Panc1 (cell line): ENCODE results near the gene OR6C4. TPM values are rescaled to one million over a fixed set of nuclear protein-coding genes. Genes with fewer than 3 reads are reported as not detected.

Source experiments
- ATAC-seq: fragments of 200-7000 bp; cut with Tn5 transposase; 2 replicates; pipeline ENCODE4 v1.9.1; 2020; ENCODE audit warnings: mild to moderate bottlenecking, moderate library complexity
- Bru-seq: library from RNA; stranded (reverse); fragments of 400-500 nt; gene quantifications from one replicate; lab custom pipeline; 2021; lab: Mats Ljungman, UMichigan
- BruChase-seq, 2 experiments: library from RNA; stranded (reverse); fragments of 400-500 nt; gene quantifications; one replicate each; lab custom pipeline; 2021; lab: Mats Ljungman, UMichigan
- BruUV-seq: library from RNA; stranded (reverse); fragments of 400-500 nt; replicated peaks from 2 replicates; lab custom pipeline; 2021; lab: Mats Ljungman, UMichigan
- CTCF ChIA-PET: fragments of 300-600 bp; sonication (Branson Sonifier 250); formaldehyde crosslinking; loops from one replicate; lab custom pipeline; 2022; ENCODE audit warnings: antibody characterized with exemption; lab: Charles Lee
- POLR2A ChIA-PET: fragments of 300-600 bp; sonication (Branson Sonifier 250); formaldehyde crosslinking; loops from one replicate; lab custom pipeline; 2022; ENCODE audit warnings: antibody characterized with exemption; lab: Charles Lee
- DNase-seq: peaks from one replicate; pipeline ENCODE4 v3.0.0-alpha.2; 2010; ENCODE audit warnings: low read depth, low spot score
- H3K27ac ChIP-seq: 2 replicates; pipeline ENCODE4 v1.5.1; 2011; ENCODE audit warnings: mild to moderate bottlenecking, low read length, inconsistent platforms
- H3K27me3 ChIP-seq: fragments of 200-500 bp; sonication (Bioruptor generic); 2 replicates; pipeline ENCODE4 v1.6.0; 2014; ENCODE audit warnings: low read length, inconsistent platforms; ENCODE audit not compliant: control insufficient read depth, insufficient read depth
- H3K36me3 ChIP-seq: fragments of 200-500 bp; sonication (Bioruptor generic); 2 replicates; pipeline ENCODE4 v1.5.1; 2014; ENCODE audit warnings: inconsistent platforms, mild to moderate bottlenecking, low read length, moderate library complexity; ENCODE audit not compliant: control insufficient read depth, insufficient read depth
- H3K4me1 ChIP-seq: 2 replicates; pipeline ENCODE4 v1.5.1; 2011; ENCODE audit warnings: inconsistent platforms, mild to moderate bottlenecking, low read length, moderate library complexity; ENCODE audit not compliant: control insufficient read depth, insufficient read depth
- H3K4me3 ChIP-seq, 2 experiments: 2 replicates each; pipeline ENCODE4 v1.5.1; 2011 to 2012; ENCODE audit warnings: low read depth in 2 of 2, low read length in 2 of 2, mild to moderate bottlenecking in 2 of 2, inconsistent platforms in 1 of 2, moderate library complexity in 1 of 2
- H3K9me3 ChIP-seq: fragments of 200-500 bp; sonication (Bioruptor generic); 2 replicates; pipeline ENCODE4 v1.5.1; 2014; ENCODE audit warnings: low read depth, mild to moderate bottlenecking, inconsistent platforms, low read length, moderate library complexity; ENCODE audit not compliant: control insufficient read depth, insufficient read depth
- POLR2AphosphoS5 ChIP-seq: IDR thresholded peaks from 2 replicates; pipeline ENCODE4 v1.6.1; 2012; ENCODE audit warnings: mild to moderate bottlenecking, low read depth, low read length, moderate library complexity
- SIN3A ChIP-seq: IDR thresholded peaks from 2 replicates; pipeline ENCODE4 v1.6.1; 2012; ENCODE audit warnings: low read depth, mild to moderate bottlenecking, low read length, moderate library complexity, borderline replicate concordance; ENCODE audit not compliant: insufficient read depth
- TCF7L2 ChIP-seq: IDR thresholded peaks from 2 replicates; pipeline ENCODE4 v1.6.1; 2011; ENCODE audit warnings: mild to moderate bottlenecking, low read depth, low read length, inconsistent platforms
- in situ Hi-C: cut with HindIII; loops from 2 replicates; pipeline ENCODE4 v1.10.0; 2016; ENCODE audit warnings: low sequenced_read_pairs, low pct_unique_long_range_greater_than_20kb
- intact Hi-C: fragments of 100-400 bp; cut with micrococcal nuclease; formaldehyde crosslinking; loops from one replicate; pipeline ENCODE4 v1.10.0; 2022; ENCODE audit not compliant: unreplicated experiment
- long read RNA-seq: library from polyadenylated mRNA; unstranded; transcript quantifications from one replicate; pipeline ENCODE4 v2.0.0, GENCODE V29; 2021; ENCODE audit not compliant: unreplicated experiment
- polyA plus RNA-seq: library from polyadenylated mRNA; unstranded; fragments of >200 nt; gene quantifications from one replicate; pipeline ENCODE4 v1.2.1, GENCODE V29; 2012; ENCODE audit warnings: missing spikeins; ENCODE audit not compliant: insufficient read length
- total RNA-seq: library from RNA; stranded (reverse); gene quantifications from one replicate; pipeline ENCODE4 v1.2.1, GENCODE V29; 2021; ENCODE audit not compliant: unreplicated experiment
- TF ChIP-seq, protein P1 (sequence below), 2 experiments: IDR thresholded peaks; 2 replicates each; pipeline ENCODE4 v1.6.1; 2011 to 2012; ENCODE audit warnings: low read depth in 2 of 2, control low read depth in 1 of 2, low read length in 1 of 2, mild to moderate bottlenecking in 1 of 2, moderate library complexity in 1 of 2; ENCODE audit not compliant: insufficient read depth in 1 of 2
- TF ChIP-seq, protein P2 (sequence below): fragments of 450-650 bp; IDR thresholded peaks from 2 replicates; pipeline ENCODE4 v1.5.1; 2017; ENCODE audit warnings: mild to moderate bottlenecking

The OR6C4 gene
- total RNA-seq (not detected), Bru-seq, nascent RNA (not detected), BruChase-seq, experiment 1, labeled RNA remaining after a 2-hour chase (not detected), BruChase-seq, experiment 2, labeled RNA remaining after a 6-hour chase (not detected)
- polyA plus RNA-seq: not detected
- long read RNA-seq: 0 reads

- H3K27ac ChIP-seq: no peak within 1 kb of the TSS
- CTCF ChIA-PET: no interaction called here
- TF ChIP-seq, protein P1, sequence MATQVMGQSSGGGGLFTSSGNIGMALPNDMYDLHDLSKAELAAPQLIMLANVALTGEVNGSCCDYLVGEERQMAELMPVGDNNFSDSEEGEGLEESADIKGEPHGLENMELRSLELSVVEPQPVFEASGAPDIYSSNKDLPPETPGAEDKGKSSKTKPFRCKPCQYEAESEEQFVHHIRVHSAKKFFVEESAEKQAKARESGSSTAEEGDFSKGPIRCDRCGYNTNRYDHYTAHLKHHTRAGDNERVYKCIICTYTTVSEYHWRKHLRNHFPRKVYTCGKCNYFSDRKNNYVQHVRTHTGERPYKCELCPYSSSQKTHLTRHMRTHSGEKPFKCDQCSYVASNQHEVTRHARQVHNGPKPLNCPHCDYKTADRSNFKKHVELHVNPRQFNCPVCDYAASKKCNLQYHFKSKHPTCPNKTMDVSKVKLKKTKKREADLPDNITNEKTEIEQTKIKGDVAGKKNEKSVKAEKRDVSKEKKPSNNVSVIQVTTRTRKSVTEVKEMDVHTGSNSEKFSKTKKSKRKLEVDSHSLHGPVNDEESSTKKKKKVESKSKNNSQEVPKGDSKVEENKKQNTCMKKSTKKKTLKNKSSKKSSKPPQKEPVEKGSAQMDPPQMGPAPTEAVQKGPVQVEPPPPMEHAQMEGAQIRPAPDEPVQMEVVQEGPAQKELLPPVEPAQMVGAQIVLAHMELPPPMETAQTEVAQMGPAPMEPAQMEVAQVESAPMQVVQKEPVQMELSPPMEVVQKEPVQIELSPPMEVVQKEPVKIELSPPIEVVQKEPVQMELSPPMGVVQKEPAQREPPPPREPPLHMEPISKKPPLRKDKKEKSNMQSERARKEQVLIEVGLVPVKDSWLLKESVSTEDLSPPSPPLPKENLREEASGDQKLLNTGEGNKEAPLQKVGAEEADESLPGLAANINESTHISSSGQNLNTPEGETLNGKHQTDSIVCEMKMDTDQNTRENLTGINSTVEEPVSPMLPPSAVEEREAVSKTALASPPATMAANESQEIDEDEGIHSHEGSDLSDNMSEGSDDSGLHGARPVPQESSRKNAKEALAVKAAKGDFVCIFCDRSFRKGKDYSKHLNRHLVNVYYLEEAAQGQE (IDR thresholded peaks at IDR 0.05; ENCODE audit: insufficient read depth in 1 of 2, low read depth in 2 of 2, low read length in 1 of 2): no peak
- TF ChIP-seq TCF7L2 (no peak), POLR2AphosphoS5 (no peak), SIN3A (no peak)
- TF ChIP-seq, protein P2, sequence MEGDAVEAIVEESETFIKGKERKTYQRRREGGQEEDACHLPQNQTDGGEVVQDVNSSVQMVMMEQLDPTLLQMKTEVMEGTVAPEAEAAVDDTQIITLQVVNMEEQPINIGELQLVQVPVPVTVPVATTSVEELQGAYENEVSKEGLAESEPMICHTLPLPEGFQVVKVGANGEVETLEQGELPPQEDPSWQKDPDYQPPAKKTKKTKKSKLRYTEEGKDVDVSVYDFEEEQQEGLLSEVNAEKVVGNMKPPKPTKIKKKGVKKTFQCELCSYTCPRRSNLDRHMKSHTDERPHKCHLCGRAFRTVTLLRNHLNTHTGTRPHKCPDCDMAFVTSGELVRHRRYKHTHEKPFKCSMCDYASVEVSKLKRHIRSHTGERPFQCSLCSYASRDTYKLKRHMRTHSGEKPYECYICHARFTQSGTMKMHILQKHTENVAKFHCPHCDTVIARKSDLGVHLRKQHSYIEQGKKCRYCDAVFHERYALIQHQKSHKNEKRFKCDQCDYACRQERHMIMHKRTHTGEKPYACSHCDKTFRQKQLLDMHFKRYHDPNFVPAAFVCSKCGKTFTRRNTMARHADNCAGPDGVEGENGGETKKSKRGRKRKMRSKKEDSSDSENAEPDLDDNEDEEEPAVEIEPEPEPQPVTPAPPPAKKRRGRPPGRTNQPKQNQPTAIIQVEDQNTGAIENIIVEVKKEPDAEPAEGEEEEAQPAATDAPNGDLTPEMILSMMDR: no peak
- H3K4me3 ChIP-seq: no peak within 1 kb of the TSS
- BruUV-seq: no TSS peak
- intact Hi-C loops: no loop called here
- POLR2A ChIA-PET: no interaction called here
- in situ Hi-C loops: no loop called here
- H3K4me1 ChIP-seq: no peaks in the 10 kb centered on the region
- H3K27me3 ChIP-seq: no peaks in the 10 kb centered on the region
- DNase-seq (no peak), ATAC-seq (no peak)
- H3K9me3 ChIP-seq: no peaks in the 10 kb centered on the region
- no peaks in the 10 kb centered on the region for H3K36me3 ChIP-seq
These were observed at the start of gene OR6C4 for GRCh38 chr12:55549302-55549701. Gene OR6C4, plus strand, starts transcription at chr12:55549602. Its CDS starts 1,625 bp downstream, at chr12:55551227.

- H3K4me3 ChIP-seq: no peak overlapping the region
- in situ Hi-C loops (no loop called here), intact Hi-C loops (no loop called here)
- H3K27ac ChIP-seq: no peak overlapping the region
- POLR2A ChIA-PET: no interaction called here
- peaks cover 2% of the 10 kb centered on the region; the same call in 1 of the 2 replicates for H3K27me3 ChIP-seq
- no TSS peak for BruUV-seq
- no peaks in the 10 kb centered on the region for H3K4me1 ChIP-seq
- DNase-seq (no peak), ATAC-seq (no peak)
- CTCF ChIA-PET: no interaction called here
- no peaks in the 10 kb centered on the region for H3K9me3 ChIP-seq
- no peak for TF ChIP-seq POLR2AphosphoS5
- TF ChIP-seq, protein P1 (IDR thresholded peaks at IDR 0.05; ENCODE audit: insufficient read depth in 1 of 2, low read depth in 2 of 2, low read length in 1 of 2): no peak
- TF ChIP-seq, protein P2: no peak
- no peak for TF ChIP-seq TCF7L2
- TF ChIP-seq SIN3A: no peak
- no peaks in the 10 kb centered on the region for H3K36me3 ChIP-seq
These were observed 49.6 kb upstream of the OR6C4 start for GRCh38 chr12:55499810-55500252.
